ENCODE measurements around the gene MSI2.
A peak's percentile ranks its signal among the peaks of the same experiment; 100 is the strongest.

The MSI2 gene

GRCh38 chr17:57242148-57242547 lies 14.2 kb upstream of the MSI2 start:
- peak; percentile 10 for DNase-seq
- in situ Hi-C loops (cut with MboI; ENCODE audit: low pct_unique_long_range_greater_than_20kb, low sequenced_read_pairs): loop anchor here (25.0 kb wide), 1 partner anchor 105 kb away; no protein-coding TSS in a partner anchor

GRCh38 chr17:57243171-57243622 lies 13.1 kb upstream of the MSI2 start:
- peak; percentile 82 for DNase-seq
- in situ Hi-C loops (cut with MboI; ENCODE audit: low pct_unique_long_range_greater_than_20kb, low sequenced_read_pairs): loop anchor here (25.0 kb wide), 1 partner anchor 106 kb away; no protein-coding TSS in a partner anchor

GRCh38 chr17:57245786-57246185 lies 10.5 kb upstream of the MSI2 start:
- in situ Hi-C loops (cut with MboI; ENCODE audit: low pct_unique_long_range_greater_than_20kb, low sequenced_read_pairs): loop anchor here (25.0 kb wide), 1 partner anchor 108 kb away; no protein-coding TSS in a partner anchor
- no peak for DNase-seq

GRCh38 chr17:57246257-57246656 lies 10.1 kb upstream of the MSI2 start:
- no peak for DNase-seq
- in situ Hi-C loops (cut with MboI; ENCODE audit: low pct_unique_long_range_greater_than_20kb, low sequenced_read_pairs): loop anchor here (25.0 kb wide), 1 partner anchor 109 kb away; no protein-coding TSS in a partner anchor

GRCh38 chr17:57247261-57247660 lies 9.1 kb upstream of the MSI2 start:
- no peak for DNase-seq
- in situ Hi-C loops (cut with MboI; ENCODE audit: low pct_unique_long_range_greater_than_20kb, low sequenced_read_pairs): loop anchor here (25.0 kb wide), 1 partner anchor 110 kb away; no protein-coding TSS in a partner anchor

GRCh38 chr17:57247913-57248312 lies 8.4 kb upstream of the MSI2 start:
- no peak for DNase-seq
- in situ Hi-C loops (cut with MboI; ENCODE audit: low pct_unique_long_range_greater_than_20kb, low sequenced_read_pairs): loop anchor here (25.0 kb wide), 1 partner anchor 111 kb away; no protein-coding TSS in a partner anchor

- DNase-seq: no peak
- in situ Hi-C loops (cut with MboI; ENCODE audit: low pct_unique_long_range_greater_than_20kb, low sequenced_read_pairs): loop anchor here (25.0 kb wide), 1 partner anchor 112 kb away; no protein-coding TSS in a partner anchor
Measured at GRCh38 chr17:57249520-57249919, 6.8 kb upstream of the MSI2 start.

GRCh38 chr17:57251211-57251787 lies 5.0 kb upstream of the MSI2 start:
- DNase-seq: no peak
- in situ Hi-C loops (cut with MboI; ENCODE audit: low pct_unique_long_range_greater_than_20kb, low sequenced_read_pairs): no loop called here

- no peak for DNase-seq
- in situ Hi-C loops (cut with MboI; ENCODE audit: low pct_unique_long_range_greater_than_20kb, low sequenced_read_pairs): no loop called here
Measured at GRCh38 chr17:57253362-57254065, 2.8 kb upstream of the MSI2 start.

GRCh38 chr17:57255182-57255775 lies 1.0 kb upstream of the MSI2 start:
- in situ Hi-C loops (cut with MboI; ENCODE audit: low pct_unique_long_range_greater_than_20kb, low sequenced_read_pairs): no loop called here
- no peak for DNase-seq

- DNase-seq: no peak
- in situ Hi-C loops (cut with MboI; ENCODE audit: low pct_unique_long_range_greater_than_20kb, low sequenced_read_pairs): no loop called here
Measured at GRCh38 chr17:57256708-57257112, 387 bp downstream of the MSI2 start.

- in situ Hi-C loops (cut with MboI; ENCODE audit: low pct_unique_long_range_greater_than_20kb, low sequenced_read_pairs): no loop called here
- peak; percentile 32 for DNase-seq
Measured at GRCh38 chr17:57257195-57257894, 1.0 kb downstream of the MSI2 start.

- in situ Hi-C loops (cut with MboI; ENCODE audit: low pct_unique_long_range_greater_than_20kb, low sequenced_read_pairs): no loop called here
- DNase-seq: peak; percentile 27
Measured at GRCh38 chr17:57257895-57258851, 1.9 kb downstream of the MSI2 start.

- in situ Hi-C loops (cut with MboI; ENCODE audit: low pct_unique_long_range_greater_than_20kb, low sequenced_read_pairs): no loop called here
- DNase-seq: no peak
Measured at GRCh38 chr17:57259306-57259705, 3.0 kb downstream of the MSI2 start.

- no peak for DNase-seq
- in situ Hi-C loops (cut with MboI; ENCODE audit: low pct_unique_long_range_greater_than_20kb, low sequenced_read_pairs): no loop called here
Measured at GRCh38 chr17:57259817-57260216, 3.5 kb downstream of the MSI2 start.

- in situ Hi-C loops (cut with MboI; ENCODE audit: low pct_unique_long_range_greater_than_20kb, low sequenced_read_pairs): no loop called here
Measured at GRCh38 chr17:57260325-57261083, 4.2 kb downstream of the MSI2 start.

GRCh38 chr17:57261084-57261461 lies 4.8 kb downstream of the MSI2 start:
- in situ Hi-C loops (cut with MboI; ENCODE audit: low pct_unique_long_range_greater_than_20kb, low sequenced_read_pairs): no loop called here
- no peak for DNase-seq

More at GRCh38 chr17:57260325-57261083, 4.2 kb downstream of the MSI2 start:
- no peak for DNase-seq

- in situ Hi-C loops (cut with MboI; ENCODE audit: low pct_unique_long_range_greater_than_20kb, low sequenced_read_pairs): no loop called here
- no peak for DNase-seq
Measured at GRCh38 chr17:57262557-57262956, 6.2 kb downstream of the MSI2 start.
